ENCODE results near the gene UST.

Gene UST

GRCh38 chr6:148769304-148769968 lies 22.6 kb downstream of the UST start:
- no peak overlapping the region for H2BK5ac ChIP-seq (ENCODE audit: low read length)
- WGBS, 2 donors (ENCODE audit: extremely low coverage in 2 of 2, insufficient read length in 2 of 2, insufficient replicate concordance in 1 of 2): no CpG with 5 or more reads among the region's 4 CpGs
- no peak overlapping the region for H2BK15ac ChIP-seq (ENCODE audit: low read length)
- peaks cover 3 to 8% of the 10 kb centered on the region in 2 donors for H3K4me1 ChIP-seq (ENCODE audit: control insufficient read depth in 2 of 2, insufficient read depth in 1 of 2, low read depth in 1 of 2, low read length in 2 of 2)
- H3K4ac ChIP-seq (ENCODE audit: low read length): no peak overlapping the region
- peaks cover 0 to 2% of the 10 kb centered on the region in 2 donors for H3K36me3 ChIP-seq (replicated peaks in 1 of 2; ENCODE audit: control insufficient read depth in 2 of 2, insufficient read depth in 2 of 2, low read length in 2 of 2)
- H3K27me3 ChIP-seq (ENCODE audit: control insufficient read depth in 3 of 3, insufficient read depth in 3 of 3, low read depth in 1 of 3, low read length in 3 of 3): no peaks in the 10 kb centered on the region
- H4K91ac ChIP-seq (ENCODE audit: low read depth, low read length, poor library complexity): no peak overlapping the region
- H3K4me2 ChIP-seq (ENCODE audit: insufficient read depth, low read length, poor library complexity, severe bottlenecking): no peak overlapping the region
- H3K9me3 ChIP-seq (replicated peaks in 1 of 2; ENCODE audit: control insufficient read depth in 2 of 2, insufficient read depth in 1 of 2, low read depth in 1 of 2, low read length in 2 of 2): no peaks in the 10 kb centered on the region
- no peak overlapping the region for H4K8ac ChIP-seq (ENCODE audit: low read depth, low read length)
- H2AFZ ChIP-seq (ENCODE audit: low read length): no peak overlapping the region
- no peak overlapping the region for H2BK120ac ChIP-seq (ENCODE audit: low read depth, low read length)
- no peak overlapping the region for H3K14ac ChIP-seq (ENCODE audit: low read length)
- H3K79me1 ChIP-seq (ENCODE audit: low read depth, low read length): peaks cover 4% of the 10 kb centered on the region
- no peak overlapping the region for H3K9ac ChIP-seq (ENCODE audit: low read depth, low read length, poor library complexity)
- H3K4me3 ChIP-seq (ENCODE audit: low read length in 2 of 2): no peak overlapping the region
- no peak overlapping the region for H3K23ac ChIP-seq (ENCODE audit: low read depth, low read length, poor library complexity)
- H2AK5ac ChIP-seq (ENCODE audit: low read depth, low read length): no peak overlapping the region
- no peak for DNase-seq (ENCODE audit: low spot score)
- no peak overlapping the region for H3K27ac ChIP-seq (replicated peaks; ENCODE audit: low read length)
- no peak overlapping the region for H3K18ac ChIP-seq (ENCODE audit: low read length)
- no peak overlapping the region for H2BK12ac ChIP-seq (ENCODE audit: low read length)

- DNase-seq (ENCODE audit: low spot score): no peak
- H3K14ac ChIP-seq (ENCODE audit: low read length): no peak overlapping the region
- H3K27ac ChIP-seq (replicated peaks; ENCODE audit: low read length): no peak overlapping the region
- H2AK5ac ChIP-seq (ENCODE audit: low read depth, low read length): no peak overlapping the region
- H3K23ac ChIP-seq (ENCODE audit: low read depth, low read length, poor library complexity): no peak overlapping the region
- no peak overlapping the region for H3K4ac ChIP-seq (ENCODE audit: low read length)
- H3K4me2 ChIP-seq (ENCODE audit: insufficient read depth, low read length, poor library complexity, severe bottlenecking): no peak overlapping the region
- H3K9me3 ChIP-seq (replicated peaks in 1 of 2; ENCODE audit: control insufficient read depth in 2 of 2, insufficient read depth in 1 of 2, low read depth in 1 of 2, low read length in 2 of 2): no peaks in the 10 kb centered on the region
- no peak overlapping the region for H4K8ac ChIP-seq (ENCODE audit: low read depth, low read length)
- H2BK5ac ChIP-seq (ENCODE audit: low read length): no peak overlapping the region
- peaks cover 4% of the 10 kb centered on the region for H3K79me1 ChIP-seq (ENCODE audit: low read depth, low read length)
- H3K18ac ChIP-seq (ENCODE audit: low read length): no peak overlapping the region
- no peak overlapping the region for H2AFZ ChIP-seq (ENCODE audit: low read length)
- H3K4me3 ChIP-seq (ENCODE audit: low read length in 2 of 2): no peak overlapping the region
- no peaks in the 10 kb centered on the region for H3K27me3 ChIP-seq (ENCODE audit: control insufficient read depth in 3 of 3, insufficient read depth in 3 of 3, low read depth in 1 of 3, low read length in 3 of 3)
- H2BK120ac ChIP-seq (ENCODE audit: low read depth, low read length): no peak overlapping the region
- H4K91ac ChIP-seq (ENCODE audit: low read depth, low read length, poor library complexity): no peak overlapping the region
- peaks cover 3 to 8% of the 10 kb centered on the region in 2 donors for H3K4me1 ChIP-seq (ENCODE audit: control insufficient read depth in 2 of 2, insufficient read depth in 1 of 2, low read depth in 1 of 2, low read length in 2 of 2)
- no peak overlapping the region for H3K9ac ChIP-seq (ENCODE audit: low read depth, low read length, poor library complexity)
- H3K36me3 ChIP-seq (replicated peaks in 1 of 2; ENCODE audit: control insufficient read depth in 2 of 2, insufficient read depth in 2 of 2, low read length in 2 of 2): peaks cover 0 to 2% of the 10 kb centered on the region in 2 donors
- no CpG with 5 or more reads among the region's 8 CpGs for WGBS, 2 donors (ENCODE audit: extremely low coverage in 2 of 2, insufficient read length in 2 of 2, insufficient replicate concordance in 1 of 2)
- no peak overlapping the region for H2BK15ac ChIP-seq (ENCODE audit: low read length)
- H2BK12ac ChIP-seq (ENCODE audit: low read length): no peak overlapping the region
These were observed 23.8 kb downstream of the UST start for GRCh38 chr6:148770408-148771211.

GRCh38 chr6:148771212-148771601 lies 24.4 kb downstream of the UST start:
- H2AFZ ChIP-seq (ENCODE audit: low read length): no peak overlapping the region
- H3K27ac ChIP-seq (replicated peaks; ENCODE audit: low read length): no peak overlapping the region
- H3K36me3 ChIP-seq (replicated peaks in 1 of 2; ENCODE audit: control insufficient read depth in 2 of 2, insufficient read depth in 2 of 2, low read length in 2 of 2): peaks cover 0 to 2% of the 10 kb centered on the region in 2 donors
- no peak overlapping the region for H3K23ac ChIP-seq (ENCODE audit: low read depth, low read length, poor library complexity)
- no peak overlapping the region for H4K91ac ChIP-seq (ENCODE audit: low read depth, low read length, poor library complexity)
- no peak overlapping the region for H2BK120ac ChIP-seq (ENCODE audit: low read depth, low read length)
- H2BK15ac ChIP-seq (ENCODE audit: low read length): no peak overlapping the region
- no peaks in the 10 kb centered on the region for H3K27me3 ChIP-seq (ENCODE audit: control insufficient read depth in 3 of 3, insufficient read depth in 3 of 3, low read depth in 1 of 3, low read length in 3 of 3)
- no peak overlapping the region for H3K14ac ChIP-seq (ENCODE audit: low read length)
- no peak overlapping the region for H3K4ac ChIP-seq (ENCODE audit: low read length)
- H2BK5ac ChIP-seq (ENCODE audit: low read length): no peak overlapping the region
- H4K8ac ChIP-seq (ENCODE audit: low read depth, low read length): no peak overlapping the region
- H3K79me1 ChIP-seq (ENCODE audit: low read depth, low read length): peaks cover 4% of the 10 kb centered on the region
- no peak overlapping the region for H3K18ac ChIP-seq (ENCODE audit: low read length)
- H2AK5ac ChIP-seq (ENCODE audit: low read depth, low read length): no peak overlapping the region
- H3K4me1 ChIP-seq (ENCODE audit: control insufficient read depth in 2 of 2, insufficient read depth in 1 of 2, low read depth in 1 of 2, low read length in 2 of 2): peaks cover 0 to 8% of the 10 kb centered on the region in 2 donors
- DNase-seq (ENCODE audit: low spot score): no peak
- no CpG with 5 or more reads among the region's 3 CpGs for WGBS, 2 donors (ENCODE audit: extremely low coverage in 2 of 2, insufficient read length in 2 of 2, insufficient replicate concordance in 1 of 2)
- no peak overlapping the region for H3K4me3 ChIP-seq (ENCODE audit: low read length in 2 of 2)
- H3K4me2 ChIP-seq (ENCODE audit: insufficient read depth, low read length, poor library complexity, severe bottlenecking): no peak overlapping the region
- H3K9ac ChIP-seq (ENCODE audit: low read depth, low read length, poor library complexity): no peak overlapping the region
- H3K9me3 ChIP-seq (replicated peaks in 1 of 2; ENCODE audit: control insufficient read depth in 2 of 2, insufficient read depth in 1 of 2, low read depth in 1 of 2, low read length in 2 of 2): no peaks in the 10 kb centered on the region
- H2BK12ac ChIP-seq (ENCODE audit: low read length): no peak overlapping the region

GRCh38 chr6:148771896-148772554 lies 25.2 kb downstream of the UST start:
- H3K4me1 ChIP-seq (ENCODE audit: control insufficient read depth in 2 of 2, insufficient read depth in 1 of 2, low read depth in 1 of 2, low read length in 2 of 2): peaks cover 0 to 10% of the 10 kb centered on the region in 2 donors
- H3K4me3 ChIP-seq (ENCODE audit: low read length in 2 of 2): no peak overlapping the region
- H3K27me3 ChIP-seq (ENCODE audit: control insufficient read depth in 3 of 3, insufficient read depth in 3 of 3, low read depth in 1 of 3, low read length in 3 of 3): no peaks in the 10 kb centered on the region
- no peak overlapping the region for H3K23ac ChIP-seq (ENCODE audit: low read depth, low read length, poor library complexity)
- H2AK5ac ChIP-seq (ENCODE audit: low read depth, low read length): no peak overlapping the region
- no peak overlapping the region for H2AFZ ChIP-seq (ENCODE audit: low read length)
- H3K79me1 ChIP-seq (ENCODE audit: low read depth, low read length): peaks cover 4% of the 10 kb centered on the region
- no peak overlapping the region for H3K4me2 ChIP-seq (ENCODE audit: insufficient read depth, low read length, poor library complexity, severe bottlenecking)
- DNase-seq (ENCODE audit: low spot score): no peak
- no peaks in the 10 kb centered on the region for H3K9me3 ChIP-seq (replicated peaks in 1 of 2; ENCODE audit: control insufficient read depth in 2 of 2, insufficient read depth in 1 of 2, low read depth in 1 of 2, low read length in 2 of 2)
- no peak overlapping the region for H4K91ac ChIP-seq (ENCODE audit: low read depth, low read length, poor library complexity)
- no peak overlapping the region for H3K14ac ChIP-seq (ENCODE audit: low read length)
- peaks cover 0 to 2% of the 10 kb centered on the region in 2 donors for H3K36me3 ChIP-seq (replicated peaks in 1 of 2; ENCODE audit: control insufficient read depth in 2 of 2, insufficient read depth in 2 of 2, low read length in 2 of 2)
- no peak overlapping the region for H4K8ac ChIP-seq (ENCODE audit: low read depth, low read length)
- H2BK5ac ChIP-seq (ENCODE audit: low read length): no peak overlapping the region
- no peak overlapping the region for H2BK15ac ChIP-seq (ENCODE audit: low read length)
- no peak overlapping the region for H3K27ac ChIP-seq (replicated peaks; ENCODE audit: low read length)
- no peak overlapping the region for H3K4ac ChIP-seq (ENCODE audit: low read length)
- no CpG with 5 or more reads among the region's 6 CpGs for WGBS, 2 donors (ENCODE audit: extremely low coverage in 2 of 2, insufficient read length in 2 of 2, insufficient replicate concordance in 1 of 2)
- no peak overlapping the region for H3K9ac ChIP-seq (ENCODE audit: low read depth, low read length, poor library complexity)
- no peak overlapping the region for H2BK120ac ChIP-seq (ENCODE audit: low read depth, low read length)
- H2BK12ac ChIP-seq (ENCODE audit: low read length): no peak overlapping the region
- H3K18ac ChIP-seq (ENCODE audit: low read length): no peak overlapping the region
